HG03558 (cell line): ENCODE data around the gene PRRC2A.
A peak's percentile ranks its signal among the peaks of the same experiment; 100 is the strongest.

Experiments
- ATAC-seq: cut with Tn5 transposase; IDR thresholded peaks from one replicate; pipeline ENCODE4 v1.9.1; 2021; ENCODE audit warnings: moderate number of reproducible peaks; ENCODE audit not compliant: unreplicated experiment; ENCODE audit errors: extremely low read depth

PRRC2A gene

GRCh38 chr6:31620586-31621319 is at the start of gene PRRC2A:
PRRC2A (plus strand) TSS chr6:31620715; CDS start chr6:31622790, 2,075 bp downstream.
- ATAC-seq = peak; percentile 19

GRCh38 chr6:31572041-31572911 is 48.2 kb upstream of the PRRC2A start, which contains the start of gene LTA:
LTA (plus strand) TSS chr6:31572289; CDS start chr6:31572743, 454 bp downstream.
- ATAC-seq = no peak

GRCh38 chr6:31573239-31574105 is 47.0 kb upstream of the PRRC2A start:
- ATAC-seq = no peak

- ATAC-seq = no peak
Observed at GRCh38 chr6:31574106-31575061, 46.1 kb upstream of the PRRC2A start.

GRCh38 chr6:31575335-31575901 is 45.1 kb upstream of the PRRC2A start, which contains the start of gene TNF:
TNF (plus strand) TSS chr6:31575565; CDS start chr6:31575742, 177 bp downstream.
- ATAC-seq = no peak

- no peak for ATAC-seq
Observed at GRCh38 chr6:31575952-31576685, 44.4 kb upstream of the PRRC2A start.

GRCh38 chr6:31576897-31577578 is 43.5 kb upstream of the PRRC2A start:
- ATAC-seq = no peak

GRCh38 chr6:31577579-31577966 is 42.9 kb upstream of the PRRC2A start:
- ATAC-seq = no peak

GRCh38 chr6:31578184-31579118 is 42.1 kb upstream of the PRRC2A start:
- ATAC-seq = no peak

- no peak for ATAC-seq
Observed at GRCh38 chr6:31579119-31579505, 41.4 kb upstream of the PRRC2A start.

GRCh38 chr6:31579546-31580437 is 40.7 kb upstream of the PRRC2A start:
- no peak for ATAC-seq

- ATAC-seq = no peak
Observed at GRCh38 chr6:31580438-31580740, 40.1 kb upstream of the PRRC2A start.

GRCh38 chr6:31580807-31581433 is 39.6 kb upstream of the PRRC2A start:
- ATAC-seq = no peak

- no peak for ATAC-seq
Observed at GRCh38 chr6:31581434-31582229, 38.9 kb upstream of the PRRC2A start.

GRCh38 chr6:31582230-31582643 is 38.3 kb upstream of the PRRC2A start, which contains the start of gene LTB:
LTB (minus strand) TSS chr6:31582424; CDS start chr6:31582417, 7 bp downstream.
- no peak for ATAC-seq
